ENCODE data around the gene SCG2. TPM values are rescaled to one million over a fixed set of nuclear protein-coding genes. Genes with fewer than 3 reads are reported as not detected.

Gene SCG2
- total and polyA plus RNA-seq, 2 experiments from 2014 or later: not detected

DNA sequence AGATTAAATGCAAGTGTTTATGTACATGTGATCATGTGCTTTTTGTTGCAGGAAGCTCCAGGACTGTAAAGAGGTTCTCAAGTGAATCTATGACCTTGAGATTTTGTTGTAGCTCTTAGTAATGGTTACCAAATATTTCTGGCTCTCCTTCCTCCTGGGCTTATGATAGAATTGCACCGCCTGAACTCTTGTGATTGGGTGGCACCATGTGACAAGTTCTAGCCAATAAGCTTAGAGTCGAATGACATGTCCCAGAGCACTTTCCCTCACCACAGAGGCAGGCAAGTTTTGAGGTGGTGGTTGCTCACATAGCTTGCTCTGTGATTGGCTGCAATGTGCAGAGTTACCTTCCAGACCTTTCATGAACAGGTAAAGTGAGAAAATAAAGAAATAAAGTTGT lies 8.9 kb upstream of the SCG2 start:
- TF ChIP-seq, protein P1, sequence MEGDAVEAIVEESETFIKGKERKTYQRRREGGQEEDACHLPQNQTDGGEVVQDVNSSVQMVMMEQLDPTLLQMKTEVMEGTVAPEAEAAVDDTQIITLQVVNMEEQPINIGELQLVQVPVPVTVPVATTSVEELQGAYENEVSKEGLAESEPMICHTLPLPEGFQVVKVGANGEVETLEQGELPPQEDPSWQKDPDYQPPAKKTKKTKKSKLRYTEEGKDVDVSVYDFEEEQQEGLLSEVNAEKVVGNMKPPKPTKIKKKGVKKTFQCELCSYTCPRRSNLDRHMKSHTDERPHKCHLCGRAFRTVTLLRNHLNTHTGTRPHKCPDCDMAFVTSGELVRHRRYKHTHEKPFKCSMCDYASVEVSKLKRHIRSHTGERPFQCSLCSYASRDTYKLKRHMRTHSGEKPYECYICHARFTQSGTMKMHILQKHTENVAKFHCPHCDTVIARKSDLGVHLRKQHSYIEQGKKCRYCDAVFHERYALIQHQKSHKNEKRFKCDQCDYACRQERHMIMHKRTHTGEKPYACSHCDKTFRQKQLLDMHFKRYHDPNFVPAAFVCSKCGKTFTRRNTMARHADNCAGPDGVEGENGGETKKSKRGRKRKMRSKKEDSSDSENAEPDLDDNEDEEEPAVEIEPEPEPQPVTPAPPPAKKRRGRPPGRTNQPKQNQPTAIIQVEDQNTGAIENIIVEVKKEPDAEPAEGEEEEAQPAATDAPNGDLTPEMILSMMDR (IDR thresholded peaks at IDR 0.05; ENCODE audit: low read depth, low read length): no peak
- Histone ChIP-seq H3K36me3 (no peaks in the 10 kb centered on the region), H3K4me1 (ENCODE audit: low read depth) (no peaks in the 10 kb centered on the region), H3K4me3 (no peak overlapping the region), H3K9me3 (ENCODE audit: low read depth) (no peaks in the 10 kb centered on the region), H3K27me3 (peaks cover 38% of the 10 kb centered on the region), H3K27ac (no peak overlapping the region)
- no peak for DNase-seq (ENCODE audit: low read depth in 1 of 2, low spot score in 1 of 2)

DNA sequence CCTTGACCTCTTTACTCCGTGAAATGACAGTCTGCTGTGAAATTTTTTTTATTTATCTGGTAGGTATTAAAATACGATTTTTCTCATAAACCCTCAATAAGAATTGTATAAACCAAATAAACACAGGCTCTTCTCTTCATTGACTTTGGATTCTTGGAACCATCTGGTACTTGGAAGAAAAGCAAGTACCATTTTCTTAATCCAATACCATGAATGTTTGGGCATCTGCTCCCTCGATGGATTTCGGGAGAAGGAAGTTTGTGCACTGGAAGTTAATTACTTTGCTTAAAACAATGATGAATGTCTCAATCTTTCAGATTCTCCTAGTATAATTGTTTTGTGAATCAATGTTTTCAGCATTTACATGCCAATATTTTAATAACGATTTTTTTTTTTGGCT lies 5.3 kb upstream of the SCG2 start:
- Histone ChIP-seq H3K9me3 (ENCODE audit: low read depth) (no peaks in the 10 kb centered on the region), H3K36me3 (no peaks in the 10 kb centered on the region), H3K27ac (no peak overlapping the region), H3K4me3 (no peak overlapping the region), H3K4me1 (ENCODE audit: low read depth) (no peaks in the 10 kb centered on the region), H3K27me3 (peaks cover 2% of the 10 kb centered on the region)
- no peak for DNase-seq (ENCODE audit: low read depth in 1 of 2, low spot score in 1 of 2)
- TF ChIP-seq, protein P1 (IDR thresholded peaks at IDR 0.05; ENCODE audit: low read depth, low read length): no peak

DNA sequence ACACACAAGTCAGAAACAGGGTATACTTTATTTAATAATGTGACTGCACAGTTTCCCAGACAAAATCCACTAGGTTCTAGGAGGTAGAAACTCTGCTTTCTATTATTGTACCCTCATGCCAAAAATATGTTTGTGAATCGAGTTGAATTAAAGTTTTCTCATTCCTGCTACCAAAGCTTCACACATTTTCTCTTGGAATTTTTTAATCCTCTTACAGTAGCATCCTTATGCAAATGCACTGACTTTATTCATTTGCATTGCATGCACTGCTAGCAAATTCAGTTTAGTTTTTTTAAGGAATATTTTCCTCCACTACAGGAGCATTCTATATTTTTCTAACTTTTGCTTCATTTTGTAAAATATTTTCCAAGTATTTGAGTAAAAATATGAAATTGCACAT lies 4.8 kb upstream of the SCG2 start:
- Histone ChIP-seq H3K27me3 (no peaks in the 10 kb centered on the region), H3K4me3 (no peak overlapping the region), H3K4me1 (ENCODE audit: low read depth) (no peaks in the 10 kb centered on the region), H3K9me3 (ENCODE audit: low read depth) (no peaks in the 10 kb centered on the region), H3K27ac (no peak overlapping the region), H3K36me3 (no peaks in the 10 kb centered on the region)
- TF ChIP-seq, protein P1 (IDR thresholded peaks at IDR 0.05; ENCODE audit: low read depth, low read length): no peak
- no peak for DNase-seq (ENCODE audit: low read depth in 1 of 2, low spot score in 1 of 2)

DNA sequence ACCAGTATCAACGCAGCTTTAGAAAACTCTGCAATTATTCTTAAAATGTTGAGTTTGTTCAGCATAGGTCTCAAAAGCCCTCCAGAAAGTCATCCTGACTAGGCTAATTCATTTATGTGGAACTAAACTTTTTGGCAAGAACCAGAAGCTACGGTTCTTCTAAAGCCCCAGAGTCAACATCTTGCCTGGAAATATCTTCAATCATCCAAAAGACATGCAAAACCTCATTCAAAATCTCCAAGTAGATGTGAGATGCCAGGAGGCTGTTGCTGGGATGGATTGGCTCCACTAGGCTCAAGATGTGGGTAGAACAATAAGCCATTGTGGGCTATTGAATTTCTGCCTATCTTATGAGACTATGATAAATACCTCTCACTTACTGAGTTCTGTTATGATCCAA lies 2.1 kb upstream of the SCG2 start:
- Histone ChIP-seq H3K4me1 (ENCODE audit: low read depth) (no peaks in the 10 kb centered on the region), H3K9me3 (ENCODE audit: low read depth) (no peaks in the 10 kb centered on the region), H3K27me3 (no peaks in the 10 kb centered on the region), H3K4me3 (no peak overlapping the region), H3K27ac (no peak overlapping the region), H3K36me3 (no peaks in the 10 kb centered on the region)
- DNase-seq (ENCODE audit: low read depth in 1 of 2, low spot score in 1 of 2): no peak
- TF ChIP-seq, protein P1 (IDR thresholded peaks at IDR 0.05; ENCODE audit: low read depth, low read length): no peak

DNA sequence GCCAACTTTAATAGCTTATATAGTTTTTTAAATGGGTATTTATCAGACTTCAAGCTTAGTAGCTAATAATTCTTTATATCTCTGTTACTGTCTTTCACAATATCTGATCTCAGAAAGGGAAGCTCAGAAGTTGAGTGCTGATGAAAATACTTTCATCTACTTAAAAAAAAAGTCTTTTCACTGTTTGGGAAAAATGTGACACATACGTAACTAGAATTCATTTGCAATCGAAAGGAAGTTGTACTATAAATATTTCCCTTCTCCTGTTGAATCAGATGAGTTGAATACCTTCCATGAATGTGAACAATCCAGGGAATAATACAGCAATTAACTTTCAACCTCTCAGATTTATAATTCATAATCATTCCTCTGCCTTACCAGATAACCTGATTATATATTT lies 811 bp upstream of the SCG2 start:
- no peak for DNase-seq (ENCODE audit: low read depth in 1 of 2, low spot score in 1 of 2)
- no peak overlapping the region for H3K4me3 ChIP-seq
- TF ChIP-seq, protein P1 (IDR thresholded peaks at IDR 0.05; ENCODE audit: low read depth, low read length): no peak
- peaks cover 8% of the 10 kb centered on the region for H3K27me3 ChIP-seq
- H3K27ac ChIP-seq: no peak overlapping the region
- H3K4me1 ChIP-seq (ENCODE audit: low read depth): no peaks in the 10 kb centered on the region
- no peaks in the 10 kb centered on the region for H3K36me3 ChIP-seq
- H3K9me3 ChIP-seq (ENCODE audit: low read depth): no peaks in the 10 kb centered on the region

DNA sequence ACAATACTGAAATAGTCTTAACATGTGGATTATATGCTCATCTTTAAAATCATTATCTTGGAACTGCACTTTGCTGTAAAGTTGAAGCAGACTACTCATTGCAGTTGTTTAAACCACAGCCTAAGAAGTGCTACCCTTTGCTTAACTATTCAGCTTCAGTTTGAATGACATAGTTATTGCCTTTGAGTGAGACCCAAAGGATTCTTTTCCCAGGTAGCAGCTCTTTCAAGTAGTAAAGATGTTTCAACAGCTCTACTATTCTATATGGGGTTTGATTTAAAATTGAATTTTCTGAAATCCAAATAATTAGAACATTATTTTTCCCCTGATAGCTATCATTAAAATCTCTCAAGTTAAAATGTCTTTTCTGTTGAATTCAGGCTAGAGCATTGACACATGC lies 1.1 kb downstream of the SCG2 start:
- H3K4me1 ChIP-seq (ENCODE audit: low read depth): no peaks in the 10 kb centered on the region
- TF ChIP-seq, protein P1 (IDR thresholded peaks at IDR 0.05; ENCODE audit: low read depth, low read length): no peak
- H3K27ac ChIP-seq: no peak overlapping the region
- no peak for DNase-seq (ENCODE audit: low read depth in 1 of 2, low spot score in 1 of 2)
- no peaks in the 10 kb centered on the region for H3K9me3 ChIP-seq (ENCODE audit: low read depth)
- no peaks in the 10 kb centered on the region for H3K36me3 ChIP-seq
- no peak overlapping the region for H3K4me3 ChIP-seq
- peaks cover 15% of the 10 kb centered on the region for H3K27me3 ChIP-seq
